GM18951 (cell line): ENCODE results near the gene DLEC1.
"Not testable (repeated sequence)": the region's sequence is repeated elsewhere in the genome, so short reads cannot be mapped to it uniquely, and the experiment has no call there.

Experiments used
- POLR2A ChIP-seq: IDR thresholded peaks from 4 replicates; pipeline ENCODE4 v1.6.1; 2011; ENCODE audit warnings: mild to moderate bottlenecking; ENCODE audit not compliant: insufficient read length, insufficient read depth; ENCODE audit errors: extremely low read depth
- in situ Hi-C: fragments of 300-500 bp; cut with MboI; formaldehyde crosslinking; loops from one replicate; pipeline ENCODE4 v1.12.0; 2022; ENCODE audit warnings: low sequenced_read_pairs, mixed read lengths, inconsistent platforms; ENCODE audit not compliant: unreplicated experiment

DLEC1 gene

GRCh38 chr3:38030126-38031021 lies 8.6 kb upstream of the DLEC1 start:
- TF ChIP-seq POLR2A: no peak
- in situ Hi-C loops: no loop called here

GRCh38 chr3:38031022-38031994 lies 7.7 kb upstream of the DLEC1 start:
- in situ Hi-C loops: no loop called here

GRCh38 chr3:38032328-38032865 lies 6.6 kb upstream of the DLEC1 start:
- no peak for TF ChIP-seq POLR2A
- in situ Hi-C loops: no loop called here

More at GRCh38 chr3:38031022-38031994, 7.7 kb upstream of the DLEC1 start:
- TF ChIP-seq POLR2A: no peak

GRCh38 chr3:38033586-38033985 lies 5.4 kb upstream of the DLEC1 start:
- in situ Hi-C loops: not testable (repeated sequence)

GRCh38 chr3:38034335-38034734 lies 4.7 kb upstream of the DLEC1 start:
- in situ Hi-C loops: not testable (repeated sequence)

GRCh38 chr3:38036286-38036685 lies 2.7 kb upstream of the DLEC1 start:
- TF ChIP-seq POLR2A: no peak

GRCh38 chr3:38036906-38037305 lies 2.1 kb upstream of the DLEC1 start:
- in situ Hi-C loops: no loop called here
- TF ChIP-seq POLR2A: no peak

More at GRCh38 chr3:38036286-38036685, 2.7 kb upstream of the DLEC1 start:
- in situ Hi-C loops: no loop called here

GRCh38 chr3:38038447-38038911 lies 529 bp upstream of the DLEC1 start:
- no peak for TF ChIP-seq POLR2A
- in situ Hi-C loops: no loop called here

GRCh38 chr3:38039899-38040261 lies 872 bp downstream of the DLEC1 start:
- no peak for TF ChIP-seq POLR2A
- in situ Hi-C loops: no loop called here

GRCh38 chr3:38040401-38040800 lies 1.4 kb downstream of the DLEC1 start:
- TF ChIP-seq POLR2A: no peak
- in situ Hi-C loops: no loop called here

GRCh38 chr3:38043486-38043885 lies 4.5 kb downstream of the DLEC1 start:
- no peak for TF ChIP-seq POLR2A
- in situ Hi-C loops: no loop called here

GRCh38 chr3:38046027-38046426 lies 7.0 kb downstream of the DLEC1 start:
- in situ Hi-C loops: no loop called here
- no peak for TF ChIP-seq POLR2A

- no peak for TF ChIP-seq POLR2A
- in situ Hi-C loops: no loop called here
Observed at GRCh38 chr3:38046821-38047220, 7.8 kb downstream of the DLEC1 start.
